Upper lobe of left lung (tissue), 6 donors: Measurements from ENCODE around the gene ALG9. TPM values are rescaled to one million over a fixed set of nuclear protein-coding genes. Genes with fewer than 3 reads are reported as not detected.

ENCODE experiments used
- ATAC-seq, 2 donors: fragments of 200-7000 bp; cut with Tn5 transposase; one replicate each; pipeline ENCODE4 v1.9.1; 2022; ENCODE audit warnings: mild to moderate bottlenecking in 2 of 2, moderate library complexity in 2 of 2; ENCODE audit not compliant: low FRiP score in 2 of 2
- DNase-seq, 2 donors: peaks; one replicate each; pipeline ENCODE4 v3.0.0-alpha.2; 2019 to 2020
- H3K27ac ChIP-seq, 4 donors: fragments of 200-600 bp; sonication (generic); one replicate each; pipeline ENCODE4 v1.5.1; 2016 to 2019
- H3K27me3 ChIP-seq, 4 donors: fragments of 200-600 bp; sonication (generic); one replicate each; pipeline ENCODE4 v1.5.1; 2017 to 2019
- H3K36me3 ChIP-seq, 4 donors: fragments of 200-600 bp; sonication (generic); one replicate each; pipeline ENCODE4 v1.5.1; 2016 to 2019
- H3K4me1 ChIP-seq, 4 donors: fragments of 200-600 bp; sonication (generic); one replicate each; pipeline ENCODE4 v1.5.1; 2018 to 2019
- H3K4me3 ChIP-seq, 4 donors: fragments of 200-600 bp; sonication (generic); one replicate each; pipeline ENCODE4 v1.5.1; 2017 to 2019; ENCODE audit warnings: mild to moderate bottlenecking in 2 of 4, moderate library complexity in 1 of 4
- H3K9me3 ChIP-seq, 4 donors: fragments of 200-600 bp; sonication (generic); one replicate each; pipeline ENCODE4 v1.5.1; 2018 to 2019
- CTCF ChIP-seq, 6 experiments: fragments of 450-650 bp in 4 of 6; fragments of 200-600 bp in 2 of 6; sonication (generic) in 2 of 6; IDR thresholded peaks; one replicate each; pipeline ENCODE4 v1.5.1; 2016 to 2019; ENCODE audit warnings: antibody characterized with exemption in 6 of 6
- EP300 ChIP-seq, 4 donors: sonication (generic); formaldehyde crosslinking; IDR thresholded peaks; one replicate each; pipeline ENCODE4 v1.5.1; 2017; ENCODE audit warnings: antibody characterized with exemption in 4 of 4, control low read depth in 2 of 4
- POLR2A ChIP-seq, 4 donors: fragments of 450-650 bp; IDR thresholded peaks; one replicate each; pipeline ENCODE4 v1.5.1; 2016 to 2017; ENCODE audit warnings: antibody characterized with exemption in 4 of 4, mild to moderate bottlenecking in 2 of 4
- POLR2AphosphoS5 ChIP-seq, 2 donors: sonication (generic); formaldehyde crosslinking; IDR thresholded peaks; one replicate each; pipeline ENCODE4 v1.5.1; 2017; ENCODE audit warnings: antibody characterized with exemption in 2 of 2
- WGBS, 2 donors: methylation state at CpG; one replicate each; pipeline ENCODE4 v1.1.5; 2017 to 2018; 5-methylcytosine and 5-hydroxymethylcytosine counted together
- total RNA-seq, 6 donors: library from RNA; depleted of rRNA in 4 of 6; stranded (reverse); fragments of >200 nt in 4 of 6; gene quantifications; one replicate each; pipeline versions ENCODE4 v1.1.0 to v1.2.1, GENCODE V29; 2016 to 2021
- donor health status: DM: no; HTN: no; CAD: no; lungs with moderate emphysema.
- donor health status: DM: no; HTN: yes; CAD: no; lungs with severe emphysema.

The ALG9 gene
- total RNA-seq, 6 donors from 2014 or later, result 15.7 to 34.8 (median 20.9) TPM

DNA sequence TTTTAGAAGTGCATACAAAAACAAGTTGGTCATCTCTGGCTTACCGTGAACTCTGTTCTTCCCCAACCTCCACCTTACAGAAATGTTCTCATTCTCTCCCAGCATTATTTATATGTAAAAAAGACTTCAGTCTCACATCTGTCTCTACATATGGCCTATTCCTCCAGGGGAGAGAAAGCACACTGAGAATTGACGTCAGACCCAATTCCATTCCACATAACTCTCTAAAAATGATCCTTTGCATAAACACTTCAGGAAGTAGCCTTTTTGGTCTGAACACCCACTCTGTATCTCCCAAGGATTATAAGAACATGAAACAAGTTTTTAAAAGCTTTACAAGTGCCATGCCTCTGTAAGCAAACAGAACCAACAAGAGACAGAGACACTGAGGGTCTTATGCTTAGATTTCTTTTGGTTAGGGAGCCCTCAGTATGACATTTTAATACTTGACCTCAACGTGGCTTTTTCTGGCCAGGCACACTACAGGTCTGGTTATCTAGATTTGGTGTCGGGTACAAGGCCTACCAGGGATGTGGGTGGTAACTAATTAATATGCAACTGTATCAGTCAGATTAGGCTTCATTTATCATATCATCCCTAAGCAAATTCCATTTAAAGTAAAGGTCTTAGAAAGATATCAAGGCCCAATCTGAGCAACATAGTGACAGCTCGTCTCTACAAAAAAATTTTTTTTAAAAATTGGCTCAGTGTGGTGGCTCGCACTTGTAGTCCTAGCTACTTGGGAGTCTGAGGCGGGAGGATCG, 56.6 kb downstream of the ALG9 start:
- peaks cover 0 to 2% (median 0%) of the 10 kb centered on the region in 4 donors for H3K36me3 ChIP-seq
- no peaks in the 10 kb centered on the region for H3K27me3 ChIP-seq
- no peak for TF ChIP-seq POLR2AphosphoS5 (IDR thresholded peaks at IDR 0.05)
- TF ChIP-seq EP300 (IDR thresholded peaks at IDR 0.05), result no peak
- TF ChIP-seq POLR2A (IDR thresholded peaks at IDR 0.05), result no peak
- no peak for TF ChIP-seq CTCF (IDR thresholded peaks at IDR 0.05)
- WGBS, 2 donors, result 79 to 82% methylated on average over 8 of the region's 8 CpGs
- no peak overlapping the region for H3K4me3 ChIP-seq
- H3K4me1 ChIP-seq, result peaks cover 3 to 17% (median 9%) of the 10 kb centered on the region in 4 donors
- no peak for ATAC-seq
- no peak for DNase-seq
- H3K9me3 ChIP-seq, result no peaks in the 10 kb centered on the region
- no peak overlapping the region for H3K27ac ChIP-seq

DNA sequence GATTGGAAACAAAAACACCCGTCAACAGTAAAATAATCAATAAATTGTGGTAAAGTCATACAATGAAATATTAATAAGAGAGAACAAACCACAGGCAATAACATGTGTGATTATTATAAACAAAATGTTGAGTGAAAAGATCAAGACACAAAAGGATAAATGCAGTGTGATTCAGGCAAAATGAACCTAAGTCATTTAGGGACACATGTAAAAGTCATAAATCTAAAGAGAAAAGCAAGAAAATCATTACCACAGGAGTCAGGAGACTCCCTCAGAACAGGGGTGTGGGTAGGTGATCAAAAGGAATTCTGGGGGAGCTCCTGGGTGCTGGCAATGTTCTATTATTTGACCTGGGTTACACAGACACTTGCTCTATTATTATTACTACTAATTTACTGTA, 57.3 kb downstream of the ALG9 start:
- no peak for TF ChIP-seq EP300 (IDR thresholded peaks at IDR 0.05)
- no peak for TF ChIP-seq POLR2A (IDR thresholded peaks at IDR 0.05)
- no peak for TF ChIP-seq POLR2AphosphoS5 (IDR thresholded peaks at IDR 0.05)
- no peak for TF ChIP-seq CTCF (IDR thresholded peaks at IDR 0.05)
- Histone ChIP-seq H3K9me3 (no peaks in the 10 kb centered on the region), H3K27ac (no peak overlapping the region), H3K4me3 (no peak overlapping the region), H3K36me3 (peaks cover 0 to 4% (median under 1%) of the 10 kb centered on the region in 4 donors), H3K27me3 (no peaks in the 10 kb centered on the region), H3K4me1 (peaks cover 0 to 13% (median 4%) of the 10 kb centered on the region in 4 donors)
- 92 to 94% methylated on average over 1 of the region's 1 CpG for WGBS, 2 donors
- ATAC-seq (no peak), DNase-seq (no peak)

GRCh38 chr11:111812211-111812610, 59.2 kb downstream of the ALG9 start:
- TF ChIP-seq POLR2AphosphoS5 (IDR thresholded peaks at IDR 0.05) (no peak), CTCF (IDR thresholded peaks at IDR 0.05) (no peak), EP300 (IDR thresholded peaks at IDR 0.05) (no peak), POLR2A (IDR thresholded peaks at IDR 0.05) (no peak)
- no peak for ATAC-seq

GRCh38 chr11:111811445-111811844, 59.9 kb downstream of the ALG9 start:
- Histone ChIP-seq H3K9me3 (no peaks in the 10 kb centered on the region), H3K27me3 (no peaks in the 10 kb centered on the region), H3K4me3 (no peak overlapping the region), H3K27ac (no peak overlapping the region), H3K36me3 (peaks cover 0 to 22% (median 6%) of the 10 kb centered on the region in 4 donors), H3K4me1 (peaks cover 0 to 14% (median 5%) of the 10 kb centered on the region in 4 donors)
- no peak for TF ChIP-seq POLR2AphosphoS5 (IDR thresholded peaks at IDR 0.05)
- no peak for TF ChIP-seq POLR2A (IDR thresholded peaks at IDR 0.05)
- no peak for TF ChIP-seq EP300 (IDR thresholded peaks at IDR 0.05)
- no peak for TF ChIP-seq CTCF (IDR thresholded peaks at IDR 0.05)
- WGBS, 2 donors, result 95 to 98% methylated on average over 2 of the region's 2 CpGs
- DNase-seq, result no peak
- ATAC-seq, result no peak

More at GRCh38 chr11:111812211-111812610, 59.2 kb downstream of the ALG9 start:
- Histone ChIP-seq H3K9me3 (no peaks in the 10 kb centered on the region), H3K36me3 (peaks cover 0 to 21% (median 6%) of the 10 kb centered on the region in 4 donors), H3K4me1 (peaks cover 0 to 13% (median 3%) of the 10 kb centered on the region in 4 donors), H3K27me3 (no peaks in the 10 kb centered on the region), H3K27ac (no peak overlapping the region), H3K4me3 (no peak overlapping the region)
- DNase-seq, result no peak
- WGBS, 2 donors, result 98% methylated on average over 2 of the region's 2 CpGs
